GM21717 (cell line): ENCODE results near the gene IFNA16.
"Not testable (repeated sequence)": the region's sequence is repeated elsewhere in the genome, so short reads cannot be mapped to it uniquely, and the experiment has no call there.

Source experiments
- ATAC-seq: cut with Tn5 transposase; IDR thresholded peaks from one replicate; pipeline ENCODE4 v1.9.1; 2021; ENCODE audit warnings: mild to moderate bottlenecking, moderate library complexity; ENCODE audit not compliant: unreplicated experiment

Gene IFNA16

DNA sequence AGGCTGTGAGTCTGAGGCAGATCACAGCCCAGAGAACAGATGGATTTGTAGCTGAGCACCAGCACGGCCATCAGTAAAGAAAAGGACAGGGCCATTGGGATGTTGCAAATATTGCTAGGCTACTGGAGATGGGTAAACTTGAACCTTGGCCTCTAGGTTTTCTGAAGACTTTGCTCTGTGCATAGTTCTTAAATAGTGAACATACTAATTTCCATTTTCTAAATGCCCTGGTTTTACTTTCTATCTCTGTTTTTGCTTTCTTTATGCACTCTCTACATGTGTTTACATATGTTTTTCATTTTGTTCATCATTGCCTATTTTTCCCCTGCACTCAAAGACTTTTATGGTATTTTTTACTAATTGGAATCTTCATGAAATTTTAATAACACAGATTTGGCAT is at the start of gene IFNA16:
TSS of gene IFNA16 (minus strand) at position 101 of the 400 bp plus-strand sequence. CDS start at position 95, 6 bp downstream.
- not testable (repeated sequence) for ATAC-seq

DNA sequence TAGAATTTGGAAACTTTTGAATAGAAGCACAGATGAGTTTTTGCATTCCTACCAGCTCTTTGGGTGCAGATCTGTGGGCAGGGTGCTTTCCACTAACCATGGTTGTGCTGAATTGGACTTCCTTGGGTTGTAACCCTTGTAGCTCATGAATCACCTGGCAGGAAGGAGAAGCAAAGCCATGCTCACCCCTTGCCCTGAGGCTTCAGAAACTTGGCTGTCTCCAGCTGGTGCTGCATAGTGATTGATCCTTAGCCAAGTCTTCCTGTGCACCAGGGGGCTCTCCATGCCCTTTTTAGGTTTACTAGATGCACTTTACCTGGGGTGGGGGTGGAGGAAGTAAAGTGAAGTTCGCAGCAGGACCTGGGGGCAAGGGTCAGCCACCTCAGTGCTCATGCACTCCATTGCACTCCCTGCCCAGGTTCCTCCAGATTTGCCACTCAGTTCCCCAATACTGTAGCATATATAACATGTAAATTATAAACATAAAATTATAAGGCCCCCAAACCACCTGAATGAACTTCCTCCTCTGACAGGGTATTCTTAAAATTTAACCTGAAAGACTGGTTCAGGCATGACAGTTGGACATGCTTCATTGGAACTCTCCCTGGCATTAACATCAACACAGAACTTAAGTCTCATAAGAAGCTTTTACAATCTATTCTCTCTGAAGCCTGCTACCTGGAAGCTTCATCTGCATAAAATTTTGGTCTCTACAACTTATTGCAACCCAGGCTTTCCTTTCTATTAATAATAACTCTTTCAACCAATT is 48.5 kb upstream of the IFNA16 start:
- no peak for ATAC-seq

DNA sequence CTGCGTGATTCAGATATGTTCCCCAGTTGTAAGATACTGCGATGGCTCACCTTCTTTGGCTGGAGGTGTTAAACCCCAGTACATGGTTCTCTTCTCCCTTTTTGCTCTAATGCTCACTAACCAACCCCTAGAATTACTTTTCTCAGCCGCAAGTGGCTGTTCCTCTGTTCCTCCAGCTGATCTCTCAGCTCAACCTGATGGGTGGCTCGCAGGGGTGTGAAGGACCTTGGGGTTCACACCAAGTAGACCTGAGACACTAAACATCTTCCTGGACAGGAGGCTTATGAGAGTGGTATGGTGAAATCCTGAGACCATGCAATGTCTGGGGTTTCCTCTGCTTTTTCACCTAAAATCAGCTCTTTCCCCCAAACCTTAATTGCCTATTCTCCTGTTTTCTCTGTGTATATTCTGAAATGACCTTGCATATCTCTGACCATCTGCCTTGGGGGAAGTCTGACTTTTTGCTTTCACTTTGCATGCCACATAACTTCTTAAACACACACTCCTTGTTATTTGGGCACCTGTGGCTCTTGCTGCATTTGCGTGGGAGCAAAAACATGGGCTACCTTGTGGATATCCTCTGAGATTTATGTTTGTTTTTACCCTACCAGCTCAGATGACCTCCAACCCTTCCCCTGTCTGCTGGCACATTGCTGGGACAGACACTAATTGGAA is 38.6 kb upstream of the IFNA16 start:
- ATAC-seq, result no peak

DNA sequence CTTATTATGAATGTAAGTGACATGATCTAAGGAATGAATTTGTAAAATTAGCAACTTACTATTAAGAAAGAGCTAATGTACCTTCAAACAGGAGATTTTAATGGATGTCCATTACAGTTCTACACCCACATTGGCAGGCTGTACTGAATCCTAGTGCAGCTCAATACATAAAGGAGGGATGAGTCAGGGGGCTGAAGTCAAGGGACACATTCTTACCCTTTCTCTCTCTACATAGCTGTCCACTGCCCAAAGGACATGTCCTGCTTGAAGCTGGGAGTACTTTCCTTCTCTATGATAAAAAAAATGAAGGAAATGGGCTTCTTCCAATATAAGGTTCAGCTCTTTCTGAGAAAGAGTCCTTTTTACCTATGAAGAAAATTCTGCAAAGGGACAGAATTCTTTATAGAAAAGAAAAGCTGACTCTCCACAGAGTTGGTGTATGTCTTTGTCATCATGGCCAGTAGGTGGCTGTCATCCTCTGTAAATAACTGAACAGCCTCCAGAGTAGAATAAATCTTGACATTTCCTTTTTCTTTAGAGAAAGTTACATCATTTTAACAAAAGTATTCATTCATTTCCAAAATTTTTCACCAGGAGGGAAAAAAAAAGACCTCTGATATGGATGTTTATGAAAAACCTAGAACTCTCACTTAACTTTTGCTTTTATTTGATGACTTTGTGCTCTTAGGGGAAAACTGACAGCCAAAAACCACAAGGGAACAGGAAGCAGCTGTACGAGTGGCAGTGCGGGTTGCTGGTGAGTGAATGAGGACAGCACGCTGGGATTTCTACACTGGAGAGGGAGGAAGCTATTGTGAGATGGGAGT is 35.8 kb upstream of the IFNA16 start:
- ATAC-seq, result peak; percentile 68

DNA sequence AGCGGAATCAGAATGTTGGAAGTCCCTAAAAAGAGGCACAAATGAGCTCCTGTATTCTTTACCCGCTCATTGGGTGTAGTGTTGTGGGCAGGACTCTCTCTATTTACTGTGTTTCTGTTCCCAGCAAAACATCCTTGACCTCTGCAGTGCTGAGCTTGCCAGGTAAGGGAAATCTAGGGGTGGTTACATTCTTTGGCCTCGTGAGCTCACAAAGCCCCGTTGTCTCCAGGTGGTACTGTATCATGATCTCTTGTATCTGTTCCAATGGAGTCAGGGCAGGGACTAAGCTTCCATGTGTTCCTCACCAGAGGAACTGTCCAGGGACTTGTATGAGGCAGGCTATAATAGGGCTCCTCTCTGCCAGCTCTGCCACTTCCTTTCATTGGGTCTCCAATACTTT is 34.5 kb upstream of the IFNA16 start:
- ATAC-seq, result no peak

GRCh38 chr9:21251190-21251589 is 34.1 kb upstream of the IFNA16 start:
- no peak for ATAC-seq

DNA sequence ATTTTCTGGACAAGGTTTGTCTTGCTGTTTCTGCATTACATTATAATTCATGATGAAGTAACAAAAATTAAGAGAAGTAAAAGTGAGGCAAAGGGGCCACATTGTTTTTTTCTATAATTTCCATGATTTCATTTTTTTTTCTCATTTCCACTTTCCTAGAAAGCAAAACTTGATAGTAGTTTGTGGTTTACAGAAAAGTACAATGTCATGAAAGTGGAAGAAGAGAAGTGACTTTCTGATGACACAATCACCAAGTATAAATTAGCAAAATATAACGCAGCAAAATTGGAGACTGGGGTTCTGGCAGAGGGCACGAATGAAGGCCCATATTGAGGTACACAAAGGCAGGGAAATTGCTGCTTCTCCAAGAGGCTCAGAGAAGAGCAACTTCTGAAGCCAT is 27.7 kb upstream of the IFNA16 start:
- peak; percentile 58 for ATAC-seq

DNA sequence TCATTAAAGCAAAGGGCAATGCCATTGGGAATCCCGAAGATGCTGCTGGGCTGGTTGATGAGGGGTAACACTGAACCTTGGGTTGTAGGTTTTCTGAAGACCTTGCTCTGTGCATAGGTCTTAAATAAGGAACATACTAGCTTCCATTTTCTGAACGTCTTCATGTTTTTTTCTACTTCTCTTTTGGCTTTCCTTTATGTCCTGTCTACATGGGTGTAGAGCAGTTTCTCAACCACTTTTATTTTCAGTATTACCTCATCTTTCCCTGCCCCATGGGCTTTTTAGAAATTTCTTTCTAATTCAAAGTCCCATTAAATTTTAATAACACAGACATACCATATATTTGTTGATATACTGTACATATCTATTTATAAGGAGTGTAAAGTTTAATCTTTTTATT is 22.8 kb upstream of the IFNA16 start, which contains the start of gene IFNA14:
TSS of gene IFNA14 (minus strand) at position 95 of the 400 bp plus-strand sequence. CDS start at position 25, 70 bp downstream.
- ATAC-seq, result peak; percentile 52

DNA sequence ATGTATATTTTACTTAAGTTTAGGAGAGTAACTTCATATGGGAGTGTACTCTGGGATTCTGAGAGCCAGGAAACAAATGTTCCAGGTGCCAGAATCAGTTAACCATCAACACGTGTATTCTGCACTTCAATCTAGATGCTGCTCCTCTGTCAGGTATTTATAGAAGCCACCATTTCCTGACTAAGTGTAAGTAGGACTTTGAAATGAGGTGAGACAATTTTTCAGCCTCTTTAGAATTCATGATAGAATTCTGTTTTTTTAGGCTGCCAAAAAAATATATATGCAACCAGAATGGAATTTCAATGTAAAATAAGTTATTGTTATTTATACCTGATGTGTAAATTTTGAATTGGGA is 19.2 kb upstream of the IFNA16 start:
- not testable (repeated sequence) for ATAC-seq

DNA sequence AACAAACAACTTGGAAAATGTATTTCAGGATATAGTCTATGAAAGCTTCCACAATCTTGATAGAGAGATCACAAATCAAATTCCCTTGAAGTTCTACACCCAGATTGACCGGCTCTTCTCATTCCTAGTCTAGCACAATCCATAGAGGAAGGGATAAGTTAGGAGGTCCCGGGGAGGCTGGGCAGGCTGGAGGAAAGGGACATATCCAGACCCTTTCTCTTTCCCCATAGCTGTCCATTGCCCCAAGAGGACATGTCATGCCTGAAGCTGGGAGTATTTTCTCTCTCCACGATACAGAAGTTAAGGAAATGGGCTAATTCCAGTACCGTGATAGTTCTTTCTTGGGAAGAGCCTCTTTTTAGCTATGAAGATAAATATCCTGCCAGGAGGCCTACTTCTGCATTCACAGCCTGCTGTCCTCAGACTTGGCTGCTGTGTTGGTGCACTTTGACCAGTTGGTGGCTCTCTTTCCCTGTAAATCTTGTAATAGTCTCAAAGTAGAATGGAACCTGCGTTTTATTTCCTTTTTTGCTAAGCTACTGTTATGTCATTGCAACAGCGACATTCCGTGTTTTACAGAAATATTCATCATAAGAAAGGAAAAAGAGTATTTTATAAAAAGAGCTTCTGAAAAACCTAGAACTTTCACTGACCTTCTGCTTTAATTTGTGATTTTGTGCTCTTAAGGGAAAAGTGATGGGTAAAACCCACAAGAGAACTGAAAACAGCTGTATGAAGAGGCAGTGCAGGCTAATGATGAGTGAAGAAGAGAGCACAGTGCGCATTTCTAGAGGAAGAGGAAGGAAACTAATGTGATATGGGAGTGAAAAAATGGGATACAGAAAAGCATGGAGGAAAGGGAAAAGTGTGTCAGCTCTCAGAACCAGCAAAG is 18.6 kb upstream of the IFNA16 start:
- peak; percentile 66 for ATAC-seq

DNA sequence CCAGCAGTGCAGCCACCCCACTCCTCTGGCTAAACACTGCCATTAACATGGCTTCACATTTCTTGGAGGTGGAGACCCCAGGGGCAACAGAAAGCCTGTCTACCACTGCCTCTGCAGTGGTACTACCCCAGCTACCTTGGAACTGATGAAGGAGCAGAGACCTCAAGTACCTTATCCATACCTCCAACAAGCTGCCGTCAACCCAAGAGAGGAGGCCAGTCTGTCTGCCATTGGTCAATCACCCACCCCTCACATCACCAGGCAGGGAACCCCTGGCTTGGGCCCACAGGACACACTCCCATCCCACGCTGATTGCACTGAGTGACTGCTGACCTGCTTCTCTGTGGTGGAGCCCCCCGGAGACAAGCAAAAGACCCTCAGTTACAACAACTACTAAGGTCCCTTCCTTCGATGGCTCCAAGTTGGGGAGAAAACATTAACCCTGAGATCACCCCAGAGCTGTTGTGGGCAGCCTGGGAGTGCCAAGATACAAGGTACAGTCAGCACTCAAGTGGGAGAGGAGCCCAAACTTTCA is 17.1 kb upstream of the IFNA16 start:
- no peak for ATAC-seq

DNA sequence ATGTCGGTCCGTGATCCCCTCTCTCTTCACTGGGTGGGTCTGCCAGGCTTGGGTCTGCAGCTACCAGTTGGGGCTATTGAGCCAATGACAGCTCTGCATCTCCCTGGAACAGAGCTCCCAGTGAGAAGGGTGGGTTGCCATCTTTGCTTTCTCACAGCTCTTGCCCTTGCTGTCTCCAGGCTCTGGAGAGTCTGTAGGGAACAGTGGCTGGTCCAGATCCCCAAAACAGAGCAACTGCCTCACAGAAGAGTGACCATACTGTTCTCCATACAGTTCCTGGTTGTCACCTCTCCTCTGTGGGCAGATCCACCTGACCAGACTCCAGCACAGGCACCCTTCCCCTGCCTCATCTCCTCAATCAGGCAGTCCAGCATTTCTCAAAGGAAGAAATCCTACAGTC is 16.1 kb upstream of the IFNA16 start:
- no peak for ATAC-seq

DNA sequence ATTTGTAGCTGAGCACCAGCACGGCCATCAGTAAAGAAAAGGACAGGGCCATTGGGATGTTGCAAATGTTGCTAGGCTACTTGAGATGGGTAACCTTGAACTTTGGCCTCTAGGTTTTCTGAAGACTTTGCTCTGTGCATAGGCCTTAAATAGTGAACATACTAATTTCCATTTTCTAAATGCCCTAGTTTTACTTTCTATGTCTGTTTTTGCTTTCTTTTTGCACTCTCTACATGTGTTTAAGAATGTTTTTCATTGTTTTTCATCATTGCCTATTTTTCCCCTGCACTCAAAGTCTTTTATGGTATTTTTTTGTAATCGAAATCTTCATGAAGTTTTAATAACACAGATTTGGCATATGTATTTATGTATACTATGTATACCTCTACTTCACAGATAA is 11.0 kb upstream of the IFNA16 start, which contains the start of gene IFNA17:
TSS of gene IFNA17 (minus strand) at position 101 of the 400 bp plus-strand sequence. CDS start at position 52, 49 bp downstream.
- no peak for ATAC-seq

GRCh38 chr9:21213411-21214326 is 3.4 kb downstream of the IFNA16 start:
- peak; percentile 85 for ATAC-seq

- ATAC-seq, result not testable (repeated sequence)
Observed at GRCh38 chr9:21212160-21212559, 5.0 kb downstream of the IFNA16 start.

GRCh38 chr9:21210782-21211181 is 6.3 kb downstream of the IFNA16 start:
- not testable (repeated sequence) for ATAC-seq

DNA sequence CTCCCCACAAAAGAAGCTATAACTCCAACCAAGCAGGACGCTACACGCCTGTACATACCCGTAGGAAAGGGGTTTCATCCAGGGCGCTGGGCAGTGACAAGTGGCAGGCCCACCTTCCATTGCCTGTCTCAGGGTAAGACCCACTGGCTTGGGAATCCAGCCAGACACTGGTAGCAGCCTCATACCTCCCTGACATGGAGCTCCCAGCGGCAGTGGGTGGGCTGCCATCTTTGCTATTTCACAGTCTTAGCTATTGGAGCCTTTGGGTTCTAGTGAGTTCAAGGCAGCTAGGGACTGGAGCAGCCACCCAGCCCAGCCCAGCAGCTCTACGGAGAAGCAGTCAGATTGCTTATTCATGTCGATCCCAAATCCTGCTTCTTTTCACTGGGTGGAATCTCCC is 6.8 kb downstream of the IFNA16 start:
- no peak for ATAC-seq

- ATAC-seq, result not testable (repeated sequence)
Observed at GRCh38 chr9:21207043-21207442, 10.1 kb downstream of the IFNA16 start, which contains the start of gene IFNA10. Gene IFNA10, minus strand, starts transcription at chr9:21207143. Its CDS starts 46 bp downstream, at chr9:21207097.

DNA sequence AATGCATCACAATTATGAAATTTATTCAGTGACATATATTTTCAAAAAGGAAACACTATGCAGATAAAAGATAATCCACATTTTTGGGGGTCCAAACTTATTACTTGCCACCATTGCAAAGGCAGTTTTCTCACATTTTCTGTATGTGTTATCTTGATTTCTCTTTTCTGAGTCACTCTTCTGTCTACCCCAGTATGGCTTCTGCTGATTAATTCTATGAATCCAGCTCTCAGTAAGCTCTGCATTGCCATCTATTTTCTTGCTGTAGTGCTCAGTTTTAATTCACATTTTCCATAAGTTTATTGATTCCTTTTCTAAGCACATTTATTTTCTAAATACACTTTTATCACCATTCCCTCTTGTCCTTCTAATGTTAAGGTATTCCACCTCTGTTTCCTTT is 11.9 kb downstream of the IFNA16 start:
- ATAC-seq, result no peak
